HEK293T (cell line): Measurements from ENCODE around the gene SV2B.

ENCODE experiments used
- CTCF ChIA-PET: fragments of 350-600 bp; formaldehyde crosslinking; extraction: SDS; loops from one replicate; lab custom pipeline; 2021; ENCODE audit warnings: antibody characterized with exemption, inconsistent platforms; lab: Yijun Ruan, JAX
- POLR2A ChIA-PET: fragments of 350-600 bp; formaldehyde crosslinking; extraction: SDS; loops from one replicate; lab custom pipeline; 2020; ENCODE audit warnings: antibody characterized with exemption, inconsistent platforms; lab: Yijun Ruan, JAX
- DNase-seq: peaks from one replicate; pipeline ENCODE4 v3.0.0; 2012; ENCODE audit warnings: mixed read lengths; ENCODE audit errors: extremely low spot score
- ARNT ChIP-seq: fragments of 450-650 bp; IDR thresholded peaks from 2 replicates; pipeline ENCODE4 v1.6.1; 2017; ENCODE audit warnings: mild to moderate bottlenecking
- BHLHE40 ChIP-seq: fragments of 450-650 bp; IDR thresholded peaks from 2 replicates; pipeline ENCODE4 v1.6.1; 2016; ENCODE audit warnings: mild to moderate bottlenecking, moderate library complexity, borderline replicate concordance
- CTBP1 ChIP-seq: fragments of 450-650 bp; IDR thresholded peaks from 2 replicates; pipeline ENCODE4 v1.6.1; 2016; ENCODE audit warnings: borderline replicate concordance
- ELF4 ChIP-seq: fragments of 450-650 bp; IDR thresholded peaks from 2 replicates; pipeline ENCODE4 v1.6.1; 2017; ENCODE audit warnings: antibody characterized with exemption
- FOXA1 ChIP-seq: fragments of 450-650 bp; IDR thresholded peaks from 2 replicates; pipeline ENCODE4 v1.6.1; 2016; ENCODE audit warnings: mild to moderate bottlenecking
- FOXK2 ChIP-seq: fragments of 450-650 bp; IDR thresholded peaks from 2 replicates; pipeline ENCODE4 v1.6.1; 2016; ENCODE audit warnings: mild to moderate bottlenecking
- FOXM1 ChIP-seq: fragments of 450-650 bp; IDR thresholded peaks from 2 replicates; pipeline ENCODE4 v1.6.1; 2017; ENCODE audit warnings: mild to moderate bottlenecking, borderline replicate concordance
- HDGF ChIP-seq: fragments of 450-650 bp; IDR thresholded peaks from 2 replicates; pipeline ENCODE4 v1.6.1; 2017; ENCODE audit warnings: antibody characterized with exemption, borderline replicate concordance
- L3MBTL2 ChIP-seq: fragments of 450-650 bp; conservative IDR thresholded peaks from 2 replicates; pipeline ENCODE4 v1.6.1; 2016; ENCODE audit warnings: mild to moderate bottlenecking
- LEF1 ChIP-seq: fragments of 450-650 bp; IDR thresholded peaks from 2 replicates; pipeline ENCODE4 v1.6.1; 2017; ENCODE audit warnings: mild to moderate bottlenecking, borderline replicate concordance
- NFRKB ChIP-seq: fragments of 450-650 bp; IDR thresholded peaks from 2 replicates; pipeline ENCODE4 v1.6.1; 2016; ENCODE audit warnings: mild to moderate bottlenecking, moderate library complexity
- PKNOX1 ChIP-seq: fragments of 450-650 bp; IDR thresholded peaks from 2 replicates; pipeline ENCODE4 v1.6.1; 2016
- SP1 ChIP-seq: fragments of 450-650 bp; IDR thresholded peaks from 2 replicates; pipeline ENCODE4 v1.6.1; 2017
- SUZ12 ChIP-seq: fragments of 450-650 bp; IDR thresholded peaks from 2 replicates; pipeline ENCODE4 v1.6.1; 2016; ENCODE audit warnings: mild to moderate bottlenecking
- TARDBP ChIP-seq: fragments of 450-650 bp; IDR thresholded peaks from 2 replicates; pipeline ENCODE4 v1.6.1; 2016
- ZNF384 ChIP-seq: fragments of 450-650 bp; IDR thresholded peaks from 2 replicates; pipeline ENCODE4 v1.6.1; 2016

The SV2B gene

DNA sequence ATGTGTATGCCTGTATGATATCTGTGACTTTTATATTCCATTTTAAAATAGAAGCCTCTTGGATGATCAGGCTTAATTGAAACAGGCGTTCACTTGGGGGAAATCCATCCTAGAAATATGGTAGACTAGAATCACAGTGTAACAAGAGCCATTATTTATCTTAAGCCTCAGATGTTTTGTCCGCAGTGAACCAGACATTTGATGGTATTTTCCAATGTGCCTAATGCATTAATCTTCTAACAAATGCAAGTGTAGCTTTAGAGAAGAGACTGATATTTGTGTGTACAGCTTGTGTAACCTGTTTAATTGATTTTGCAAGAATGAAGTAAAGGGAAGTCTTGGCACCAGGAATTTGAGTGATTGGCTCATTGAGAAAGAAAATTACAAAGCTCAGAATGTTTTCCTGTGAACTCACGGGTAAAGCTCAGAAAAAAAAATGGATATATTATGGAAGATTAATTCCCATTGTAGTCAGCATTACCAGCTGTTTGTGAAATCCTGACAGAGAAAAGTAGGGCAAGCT lies 155.7 kb downstream of the SV2B start:
- POLR2A ChIA-PET, result no interaction called here
- no peak for DNase-seq
- TF ChIP-seq BHLHE40, result no peak
- no peak for TF ChIP-seq SP1
- no peak for TF ChIP-seq ZNF384
- TF ChIP-seq ARNT, result no peak
- no peak for TF ChIP-seq NFRKB
- TF ChIP-seq CTBP1, result no peak
- TF ChIP-seq ELF4, result no peak
- no peak for TF ChIP-seq FOXA1
- no peak for TF ChIP-seq LEF1
- TF ChIP-seq TARDBP, result no peak
- no peak for TF ChIP-seq PKNOX1
- TF ChIP-seq FOXM1, result no peak
- no peak for TF ChIP-seq FOXK2
- no peak for TF ChIP-seq HDGF
- no peak for TF ChIP-seq SUZ12
- CTCF ChIA-PET, result interaction anchor here (0.7 to 4.2 kb wide), 3 partner anchors 9 to 16 kb away, joined by 3 to 20 read pairs (median 6); no protein-coding TSS in a partner anchor

- no peak for TF ChIP-seq FOXM1
- no peak for TF ChIP-seq FOXK2
- no peak for TF ChIP-seq BHLHE40
- no peak for TF ChIP-seq SP1
- no peak for TF ChIP-seq ZNF384
- no peak for TF ChIP-seq ELF4
- no peak for TF ChIP-seq PKNOX1
- TF ChIP-seq TARDBP, result no peak
- TF ChIP-seq CTBP1, result no peak
- no peak for TF ChIP-seq SUZ12
- no peak for TF ChIP-seq HDGF
- no peak for TF ChIP-seq L3MBTL2
- ChIA-PET CTCF (interaction anchor here (1.5 to 4.2 kb wide), 3 partner anchors 11 to 202 kb away, joined by 6 to 20 read pairs (median 6); no protein-coding TSS in a partner anchor), POLR2A (no interaction called here)
- no peak for DNase-seq
These were observed 157.8 kb downstream of the SV2B start for GRCh38 chr15:91257746-91258414.

DNA sequence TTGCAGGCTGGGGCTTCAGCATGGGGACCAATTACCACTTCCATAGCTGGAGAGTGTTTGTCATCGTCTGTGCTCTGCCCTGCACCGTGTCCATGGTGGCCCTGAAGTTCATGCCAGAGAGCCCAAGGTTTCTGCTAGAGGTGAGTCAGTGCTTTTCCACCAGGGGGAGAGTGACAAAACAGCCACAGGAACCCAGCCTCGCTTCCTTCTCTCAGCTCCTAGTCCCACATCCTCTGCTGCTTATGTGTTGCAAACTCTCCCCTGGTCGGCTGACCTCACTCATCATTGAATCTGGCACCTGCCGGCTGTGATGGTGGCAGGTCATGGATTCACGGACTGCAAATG lies 158.3 kb downstream of the SV2B start:
- TF ChIP-seq SUZ12, result no peak
- TF ChIP-seq L3MBTL2, result no peak
- no peak for TF ChIP-seq HDGF
- TF ChIP-seq FOXA1, result no peak
- TF ChIP-seq TARDBP, result no peak
- no peak for TF ChIP-seq SP1
- TF ChIP-seq ARNT, result no peak
- no peak for TF ChIP-seq FOXM1
- no peak for TF ChIP-seq NFRKB
- TF ChIP-seq CTBP1, result no peak
- TF ChIP-seq PKNOX1, result no peak
- no peak for TF ChIP-seq LEF1
- no peak for TF ChIP-seq FOXK2
- TF ChIP-seq ZNF384, result no peak
- CTCF ChIA-PET, result interaction anchor here (1.5 to 4.2 kb wide), 2 partner anchors 11 to 202 kb away, joined by 6 to 20 read pairs; no protein-coding TSS in a partner anchor
- DNase-seq, result peak; percentile 43
- POLR2A ChIA-PET, result no interaction called here

DNA sequence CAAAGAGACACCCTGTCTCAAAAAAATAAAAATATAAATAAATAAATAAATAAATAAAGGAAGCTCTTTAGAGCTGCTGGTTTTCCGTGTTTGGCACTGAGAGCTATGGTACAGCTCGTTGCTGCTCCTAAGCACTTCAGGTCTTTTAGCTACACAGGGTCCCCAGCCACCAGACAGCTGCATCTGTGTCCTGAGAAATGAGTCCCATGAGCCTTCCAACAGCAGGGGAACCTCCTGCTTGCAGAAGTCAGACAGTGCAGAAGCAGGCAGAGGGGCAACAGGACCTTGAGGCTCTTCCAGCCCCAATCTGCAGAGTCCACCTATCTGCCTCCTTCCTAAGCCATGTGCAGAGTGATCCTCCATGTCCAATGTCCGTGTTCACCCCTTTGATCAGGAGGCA lies 159.0 kb downstream of the SV2B start:
- ChIA-PET CTCF (interaction anchor here (1.5 to 4.2 kb wide), 2 partner anchors 12 to 203 kb away, joined by 6 to 20 read pairs; no protein-coding TSS in a partner anchor), POLR2A (no interaction called here)
- TF ChIP-seq BHLHE40, result no peak
- TF ChIP-seq LEF1, result no peak
- TF ChIP-seq ZNF384, result no peak
- no peak for TF ChIP-seq SUZ12
- DNase-seq, result no peak

DNA sequence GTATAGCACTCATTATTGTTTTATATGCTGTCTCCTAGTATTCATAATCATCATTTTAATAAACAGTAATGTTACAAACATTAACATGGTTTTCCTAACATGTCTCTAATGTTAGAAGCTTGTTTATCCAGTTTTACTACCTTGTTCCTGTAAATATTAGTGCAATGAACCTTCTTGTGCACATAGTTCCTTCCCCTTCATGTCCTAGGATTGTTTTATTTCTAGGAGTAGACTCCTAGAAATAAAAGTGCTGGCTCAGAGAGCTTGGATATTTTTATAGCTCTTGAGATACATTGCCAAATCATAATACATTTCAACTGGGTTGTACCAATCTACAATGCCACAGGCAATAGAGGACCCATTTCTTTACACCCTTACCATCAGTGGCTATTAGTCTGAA lies 161.3 kb downstream of the SV2B start:
- TF ChIP-seq PKNOX1 (no peak), LEF1 (no peak), CTBP1 (no peak), ARNT (no peak), SUZ12 (no peak), SP1 (no peak)
- CTCF ChIA-PET, result no interaction called here
- no peak for DNase-seq
- POLR2A ChIA-PET, result no interaction called here
